ENCODE data around the gene ATCAY.
"Not testable (repeated sequence)": the region's sequence is repeated elsewhere in the genome, so short reads cannot be mapped to it uniquely, and the experiment has no call there.

The ATCAY gene

DNA sequence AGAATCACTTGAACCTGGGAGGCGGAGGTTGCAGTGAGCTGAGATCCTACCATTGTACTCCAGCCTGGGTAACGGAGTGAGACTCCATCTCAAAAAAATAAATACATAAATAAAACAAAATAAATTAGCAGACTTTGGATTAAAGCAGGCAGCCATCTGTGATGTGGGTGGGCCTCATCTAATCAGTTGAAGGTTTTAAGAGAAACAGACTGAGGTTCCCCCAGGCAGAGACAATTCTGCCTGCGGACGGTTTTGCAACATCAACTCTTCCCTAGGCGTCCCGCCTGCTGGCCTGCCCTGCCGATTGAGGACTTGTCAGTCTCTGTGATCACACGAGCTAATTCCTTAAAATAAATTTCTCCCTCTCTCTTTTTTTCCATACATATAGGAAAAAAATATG is 23.7 kb downstream of the ATCAY start:
- no peak for DNase-seq

GRCh38 chr19:3907626-3908265 is 27.3 kb downstream of the ATCAY start:
- no peak for DNase-seq

- DNase-seq, result no peak
These were observed 28.0 kb downstream of the ATCAY start for GRCh38 chr19:3908266-3909054.

DNA sequence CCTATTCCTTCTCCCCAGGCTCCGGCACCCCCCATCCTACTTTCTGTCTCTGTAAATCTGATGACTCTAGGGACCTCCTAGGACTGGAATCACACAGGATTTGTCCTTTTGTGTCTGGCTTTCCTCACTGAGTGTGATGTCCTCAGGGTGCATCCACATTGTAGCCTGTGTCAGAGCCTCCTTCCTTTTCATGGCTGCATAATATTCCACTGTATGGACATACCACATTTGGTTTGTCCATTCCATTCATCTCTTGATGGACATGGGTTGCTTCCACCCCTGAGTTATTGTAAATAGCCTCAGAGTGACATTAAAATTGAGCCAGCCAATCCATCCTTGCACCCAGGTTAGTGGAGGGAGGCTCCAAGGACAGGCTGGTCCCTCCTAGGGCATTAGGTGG is 29.6 kb downstream of the ATCAY start:
- no peak for DNase-seq

DNA sequence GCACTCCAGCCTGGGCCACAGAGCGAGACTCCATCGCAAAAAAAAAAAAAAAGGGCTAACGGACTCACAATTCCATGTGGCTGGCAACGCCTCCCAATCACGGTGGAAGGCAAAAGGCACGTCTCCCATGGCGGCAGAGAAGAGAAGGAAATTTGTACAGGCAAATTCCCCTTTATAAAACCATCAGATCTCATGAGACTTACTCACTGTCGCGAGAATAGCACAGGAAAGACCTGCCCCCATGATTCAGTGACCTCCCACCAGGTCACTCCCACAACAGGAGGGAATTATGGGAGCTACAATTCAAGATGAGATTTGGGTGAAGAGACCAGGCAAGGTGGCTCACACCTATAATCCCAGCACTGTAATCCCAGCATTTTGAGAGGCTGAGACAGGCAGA is 33.7 kb downstream of the ATCAY start:
- DNase-seq, result no peak

DNA sequence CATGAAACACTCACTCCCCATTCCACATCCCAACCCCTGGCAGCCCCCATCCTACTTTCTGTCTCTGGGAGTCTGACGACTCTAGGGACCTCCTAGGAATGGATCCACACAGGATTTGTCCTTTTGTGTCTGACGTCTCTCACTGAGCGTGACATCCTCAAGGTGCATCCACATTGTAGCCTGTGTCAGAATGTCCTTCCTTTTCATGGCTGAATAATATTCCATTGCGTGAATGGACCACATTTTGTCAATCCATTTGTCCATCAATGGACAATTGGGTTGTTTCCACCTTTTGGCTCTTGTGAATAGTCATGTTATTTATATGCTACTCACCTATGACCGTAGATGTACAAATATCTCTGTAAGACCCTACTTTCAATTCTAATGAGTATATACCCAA is 35.5 kb downstream of the ATCAY start:
- DNase-seq, result no peak

DNA sequence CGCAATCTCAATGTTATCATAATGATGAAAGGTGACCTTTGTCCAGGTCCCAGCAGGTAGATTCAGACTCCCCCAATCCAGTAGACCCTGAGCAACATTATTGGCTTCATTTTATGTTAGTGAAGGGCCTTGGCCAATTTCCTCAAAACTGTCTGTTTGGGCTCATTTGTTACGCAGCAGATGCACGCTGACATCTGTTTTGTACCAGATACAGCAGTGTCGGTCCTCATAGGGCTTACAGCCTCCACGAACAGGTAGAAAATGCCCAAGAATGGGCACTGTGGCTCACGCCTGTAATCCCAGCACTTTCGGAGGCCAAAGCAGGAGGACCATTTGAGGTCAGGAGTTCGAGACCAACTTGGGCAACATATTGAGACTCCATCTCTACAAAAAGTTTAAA is 39.3 kb downstream of the ATCAY start:
- DNase-seq, result no peak

DNA sequence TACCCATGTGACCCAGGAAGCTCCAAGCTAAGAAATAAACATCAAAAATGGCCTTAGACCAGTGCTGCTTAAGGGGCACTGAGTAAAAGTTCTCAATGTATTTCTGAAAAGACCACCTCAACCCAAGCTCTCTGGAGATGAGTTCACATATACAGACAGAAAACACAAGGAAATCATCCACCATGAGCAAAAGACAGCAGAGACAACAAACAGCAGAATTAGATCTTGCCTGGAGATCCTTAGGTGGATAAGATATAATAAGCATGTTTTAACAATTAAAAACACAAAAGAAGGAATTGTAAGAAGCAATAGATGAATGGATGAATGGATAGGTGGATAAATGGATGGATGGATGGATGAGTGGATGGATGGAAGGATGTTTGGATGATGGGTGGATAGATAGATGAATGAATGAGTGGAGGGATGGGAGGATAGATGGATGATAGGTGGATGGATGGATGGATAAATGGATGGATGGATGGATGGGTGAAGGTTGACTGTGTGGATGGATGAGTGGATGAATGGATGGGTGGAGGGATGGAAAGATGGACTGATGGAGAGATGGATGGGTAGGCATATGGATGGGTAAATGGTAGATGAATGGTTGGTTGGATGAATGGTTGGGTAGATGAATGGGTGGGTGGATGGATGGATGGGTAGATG is 42.7 kb downstream of the ATCAY start:
- no peak for DNase-seq

DNA sequence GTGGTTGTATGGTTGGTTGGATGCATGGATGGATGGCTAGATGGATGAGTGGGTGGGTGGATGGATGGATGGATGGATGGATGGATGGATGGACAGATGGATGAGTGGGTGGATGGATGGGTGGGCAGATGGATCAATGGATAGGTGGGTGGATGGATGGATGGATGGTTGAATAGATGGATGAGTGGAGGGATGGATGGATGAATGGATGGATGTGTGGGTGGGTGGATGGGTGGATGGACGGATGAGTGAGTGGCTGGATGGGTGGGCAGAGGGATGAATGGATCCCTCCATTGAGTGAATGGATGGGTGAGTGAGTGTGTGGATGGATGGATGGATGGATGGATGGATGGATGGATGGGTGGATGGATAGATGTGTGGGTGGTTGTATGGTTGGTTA is 43.4 kb downstream of the ATCAY start:
- DNase-seq, result no peak

- DNase-seq, result no peak
These were observed 50.6 kb downstream of the ATCAY start for GRCh38 chr19:3931041-3931440.

DNA sequence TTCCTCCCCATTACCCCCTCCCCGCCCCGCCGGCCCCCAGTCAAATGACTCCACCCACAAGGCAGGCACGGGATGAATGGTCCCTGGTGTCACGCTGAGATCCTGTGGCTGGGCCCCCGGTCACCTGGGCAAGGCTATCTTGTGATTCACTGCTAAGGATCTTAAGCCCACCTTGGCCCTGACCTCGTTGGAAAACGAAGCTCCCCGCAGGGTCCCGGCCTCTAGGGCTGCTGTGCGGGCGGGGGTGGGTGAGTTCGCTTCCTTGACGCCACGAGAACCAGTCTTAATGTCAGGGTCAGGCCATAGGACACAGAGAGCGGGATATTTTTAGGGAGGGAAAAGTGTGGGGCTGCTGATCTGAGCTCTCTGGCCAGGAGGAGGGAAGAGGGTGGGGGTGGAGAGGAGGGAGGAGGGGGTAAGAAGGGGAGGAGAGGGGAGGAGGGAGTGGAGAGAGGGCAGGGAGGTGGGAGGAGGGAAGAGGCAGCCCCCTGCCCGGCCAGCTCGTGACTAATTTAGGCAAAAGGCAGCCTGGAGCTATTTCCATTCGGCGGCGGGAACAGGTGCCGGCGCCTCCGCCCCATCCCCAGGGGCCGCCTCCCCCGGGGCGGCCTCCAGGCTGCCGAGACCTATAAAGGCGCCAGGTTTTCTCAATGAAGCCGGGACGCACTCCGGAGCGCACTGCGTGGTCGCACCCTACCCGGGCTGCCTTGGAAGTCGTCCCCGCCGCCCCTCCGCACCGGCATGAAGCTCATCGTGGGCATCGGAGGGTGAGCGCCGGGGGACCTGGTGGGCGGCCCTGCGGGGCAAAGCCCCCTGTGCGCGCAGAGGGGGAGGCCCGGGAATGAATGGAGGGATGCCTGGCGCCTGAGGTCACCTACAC is 52.7 kb downstream of the ATCAY start, which contains the start of gene NMRK2:
Gene NMRK2 (plus strand): TSS at position 139 of the 880 bp plus-strand sequence. CDS start 603 bp downstream, at position 742.
- DNase-seq, result no peak

DNA sequence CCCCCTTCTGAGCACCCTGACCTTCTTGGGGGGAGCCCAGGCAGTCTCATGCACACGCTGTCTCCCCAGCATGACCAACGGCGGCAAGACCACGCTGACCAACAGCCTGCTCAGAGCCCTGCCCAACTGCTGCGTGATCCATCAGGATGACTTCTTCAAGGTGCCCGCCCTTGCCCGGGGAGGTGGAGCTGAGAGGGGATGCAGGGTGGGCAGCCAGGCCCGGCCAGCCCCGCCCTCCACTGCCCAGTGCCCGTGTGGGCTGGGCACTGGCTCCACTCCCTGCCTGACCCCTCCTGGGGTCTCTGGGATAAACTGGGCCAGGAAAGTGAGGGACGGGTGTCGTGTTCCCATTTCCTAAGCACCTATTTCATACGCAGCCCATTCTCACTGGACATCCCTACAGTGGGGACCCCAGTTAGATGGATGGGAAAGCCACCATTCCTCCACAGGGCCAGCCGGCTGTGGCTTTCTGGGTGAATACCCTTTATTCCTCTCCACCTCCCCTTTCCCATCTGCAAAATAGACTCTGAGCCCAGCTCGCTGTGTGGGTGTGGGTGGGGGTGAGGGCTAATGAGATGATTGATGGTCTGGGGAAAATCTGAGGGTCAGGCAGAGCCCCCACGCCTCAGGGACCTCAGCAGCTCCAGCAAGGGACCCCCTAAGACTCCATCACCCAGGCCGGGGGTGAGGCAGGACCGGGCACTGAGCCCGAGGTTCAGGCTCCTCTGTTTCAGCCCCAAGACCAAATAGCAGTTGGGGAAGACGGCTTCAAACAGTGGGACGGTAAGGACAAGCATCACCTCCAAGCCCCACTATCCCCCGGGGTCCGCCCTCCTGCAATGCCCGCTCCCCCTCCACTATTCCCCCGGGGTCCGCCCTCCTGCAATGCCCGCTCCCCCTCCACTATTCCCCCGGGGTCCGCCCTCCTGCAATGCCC is 56.3 kb downstream of the ATCAY start:
- DNase-seq, result no peak

DNA sequence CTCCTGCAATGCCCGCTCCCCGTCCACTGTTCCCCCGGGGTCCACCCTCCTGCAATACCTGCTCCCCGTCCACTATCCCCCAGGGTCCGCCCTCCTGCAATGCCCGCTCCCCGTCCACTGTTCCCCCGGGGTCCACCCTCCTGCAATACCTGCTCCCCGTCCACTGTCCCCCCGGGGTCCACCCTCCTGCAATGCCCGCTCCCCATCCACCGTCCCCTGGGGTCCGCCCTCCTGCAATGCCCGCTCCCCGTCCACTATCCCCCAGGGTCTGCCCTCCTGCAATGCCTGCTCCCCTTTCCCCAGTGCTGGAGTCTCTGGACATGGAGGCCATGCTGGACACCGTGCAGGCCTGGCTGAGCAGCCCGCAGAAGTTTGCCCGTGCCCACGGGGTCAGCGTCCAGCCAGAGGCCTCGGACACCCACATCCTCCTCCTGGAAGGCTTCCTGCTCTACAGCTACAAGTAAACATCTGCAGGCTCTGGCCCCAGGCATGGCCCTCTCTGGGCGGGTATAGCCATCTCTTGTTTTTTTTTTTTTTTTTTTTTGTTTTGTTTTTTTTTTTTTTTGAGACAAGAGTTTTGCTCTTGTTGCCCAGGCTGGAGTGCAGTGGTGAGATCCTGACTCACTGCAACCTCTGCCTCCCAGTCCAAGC is 57.9 kb downstream of the ATCAY start:
- DNase-seq, result not testable (repeated sequence)

- DNase-seq, result no peak
These were observed 62.4 kb downstream of the ATCAY start for GRCh38 chr19:3942790-3943409.

DNA sequence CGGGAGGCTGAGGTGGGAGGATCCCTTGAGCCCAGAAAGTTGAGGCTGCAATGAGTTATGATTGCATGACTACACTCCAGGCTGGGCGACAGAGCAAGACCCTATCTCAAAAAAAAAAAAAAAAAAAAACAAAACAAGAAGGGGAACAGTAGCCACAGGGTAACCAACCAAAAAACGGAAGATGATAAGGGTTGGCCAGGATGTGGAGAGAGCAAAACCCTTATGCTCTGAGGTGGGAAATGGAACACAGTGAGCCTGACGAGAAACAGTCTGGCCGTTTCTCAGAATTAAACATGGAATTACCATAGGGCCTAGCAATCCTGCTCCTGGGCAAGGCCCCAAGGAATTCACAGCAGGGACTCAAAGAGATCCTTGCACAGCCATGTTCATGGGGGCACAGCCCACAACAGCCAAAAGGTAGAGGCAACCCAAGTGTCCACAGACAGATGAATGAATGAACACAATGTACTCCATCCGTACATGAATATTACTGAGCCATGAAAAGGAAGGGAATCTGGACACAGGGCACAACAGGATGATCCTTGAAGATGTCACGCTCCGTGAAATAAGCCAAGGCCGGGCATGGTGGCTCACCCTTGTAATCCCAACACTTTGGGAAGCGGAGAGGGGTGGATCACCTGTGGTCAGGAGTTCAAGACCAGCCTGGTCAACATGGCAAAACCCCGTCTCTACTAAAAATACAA is 63.7 kb downstream of the ATCAY start:
- no peak for DNase-seq

DNA sequence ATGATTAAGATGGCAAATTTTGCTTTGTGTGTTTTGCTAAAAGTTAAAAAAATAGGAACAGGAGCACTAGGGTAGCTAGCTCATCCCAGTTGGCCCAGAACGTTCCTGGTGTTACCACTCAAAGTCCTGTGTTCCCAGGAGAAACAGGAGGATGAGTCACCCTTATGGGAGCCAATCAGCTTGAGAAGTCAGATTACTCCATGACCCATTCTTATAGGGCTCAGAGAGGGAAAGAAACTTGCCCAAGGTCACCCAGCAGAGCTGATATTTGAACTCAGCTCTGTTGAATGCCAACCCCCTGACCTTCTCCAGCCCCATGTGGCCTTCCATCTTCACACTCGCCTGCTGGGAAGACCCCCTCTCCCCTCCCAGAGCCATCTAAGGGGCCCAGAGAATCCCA is 65.4 kb downstream of the ATCAY start:
- no peak for DNase-seq

DNA sequence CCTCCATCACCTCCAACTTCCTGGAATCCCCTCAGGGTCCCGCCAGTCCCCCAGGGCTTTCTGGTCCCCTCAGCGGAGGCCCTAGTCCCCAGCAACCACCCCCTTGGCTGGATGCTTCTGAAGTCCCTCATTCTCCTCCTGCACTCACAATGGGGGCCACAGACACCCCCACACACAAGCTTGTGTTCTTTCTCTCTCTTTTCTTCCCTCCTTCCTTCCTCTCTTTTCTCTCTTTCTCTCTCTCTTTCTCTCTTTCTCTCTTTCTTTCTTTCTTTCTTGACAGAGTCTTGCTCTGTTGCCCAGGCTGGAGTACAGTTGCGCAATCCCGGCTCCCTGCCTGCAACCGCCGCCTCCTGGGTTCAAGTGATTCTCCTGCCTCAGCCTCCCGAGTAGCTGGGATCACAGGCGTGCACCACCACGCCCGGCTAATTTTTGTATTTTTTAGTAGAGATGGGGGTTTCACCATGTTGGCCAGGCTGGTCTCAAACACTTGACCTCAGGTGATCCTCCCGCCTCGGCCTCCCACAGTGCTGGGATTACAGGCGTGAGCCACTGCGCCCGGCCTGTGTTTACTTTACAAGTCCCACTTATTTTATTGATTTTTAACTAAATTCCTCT is 66.9 kb downstream of the ATCAY start:
- not testable (repeated sequence) for DNase-seq

- DNase-seq, result no peak
These were observed 68.8 kb downstream of the ATCAY start for GRCh38 chr19:3949294-3949693.

- DNase-seq, result no peak
These were observed 69.7 kb downstream of the ATCAY start for GRCh38 chr19:3949997-3950859.

Data from NCI-H1105 (cell line).